Adrenal gland (tissue), 5 donors: Measurements from ENCODE around the gene OGA.

Experiments
- POLR2A ChIP-seq, 2 donors: fragments of 450-650 bp; IDR thresholded peaks; one replicate each; pipeline ENCODE4 v1.6.1; 2017; ENCODE audit warnings: antibody characterized with exemption in 2 of 2, mild to moderate bottlenecking in 2 of 2, moderate library complexity in 1 of 2
- TF ChIP-seq, protein P1 (sequence below), 6 experiments: fragments of 450-650 bp in 4 of 6; fragments of 200-600 bp in 2 of 6; sonication (generic) in 1 of 6; IDR thresholded peaks; 1 replicate in 5 of 6; 2 replicates in 1 of 6; pipeline versions ENCODE4 v1.5.1 to v1.8.0; 2016 to 2021; ENCODE audit warnings: antibody characterized with exemption in 6 of 6, mild to moderate bottlenecking in 2 of 6, moderate library complexity in 1 of 6
- donor health status: DM: no; HTN: no; CAD: no.

- TF ChIP-seq, protein P1, sequence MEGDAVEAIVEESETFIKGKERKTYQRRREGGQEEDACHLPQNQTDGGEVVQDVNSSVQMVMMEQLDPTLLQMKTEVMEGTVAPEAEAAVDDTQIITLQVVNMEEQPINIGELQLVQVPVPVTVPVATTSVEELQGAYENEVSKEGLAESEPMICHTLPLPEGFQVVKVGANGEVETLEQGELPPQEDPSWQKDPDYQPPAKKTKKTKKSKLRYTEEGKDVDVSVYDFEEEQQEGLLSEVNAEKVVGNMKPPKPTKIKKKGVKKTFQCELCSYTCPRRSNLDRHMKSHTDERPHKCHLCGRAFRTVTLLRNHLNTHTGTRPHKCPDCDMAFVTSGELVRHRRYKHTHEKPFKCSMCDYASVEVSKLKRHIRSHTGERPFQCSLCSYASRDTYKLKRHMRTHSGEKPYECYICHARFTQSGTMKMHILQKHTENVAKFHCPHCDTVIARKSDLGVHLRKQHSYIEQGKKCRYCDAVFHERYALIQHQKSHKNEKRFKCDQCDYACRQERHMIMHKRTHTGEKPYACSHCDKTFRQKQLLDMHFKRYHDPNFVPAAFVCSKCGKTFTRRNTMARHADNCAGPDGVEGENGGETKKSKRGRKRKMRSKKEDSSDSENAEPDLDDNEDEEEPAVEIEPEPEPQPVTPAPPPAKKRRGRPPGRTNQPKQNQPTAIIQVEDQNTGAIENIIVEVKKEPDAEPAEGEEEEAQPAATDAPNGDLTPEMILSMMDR (IDR thresholded peaks at IDR 0.05): no peak
- no peak for TF ChIP-seq POLR2A (IDR thresholded peaks at IDR 0.05)
Observed at GRCh38 chr10:101760510-101760909, 57.7 kb downstream of the OGA start.
